ENCODE measurements around the gene NHERF1. TPM values are rescaled to one million over a fixed set of nuclear protein-coding genes. Genes with fewer than 3 reads are reported as not detected.
A peak's percentile ranks its signal among the peaks of the same experiment; 100 is the strongest.

NHERF1 gene
- total and polyA plus RNA-seq, 2 of the 13 experiments (the other 11 are each of a cell fraction or from before 2014, with no cell fraction given) = 169 to 269 TPM

DNA sequence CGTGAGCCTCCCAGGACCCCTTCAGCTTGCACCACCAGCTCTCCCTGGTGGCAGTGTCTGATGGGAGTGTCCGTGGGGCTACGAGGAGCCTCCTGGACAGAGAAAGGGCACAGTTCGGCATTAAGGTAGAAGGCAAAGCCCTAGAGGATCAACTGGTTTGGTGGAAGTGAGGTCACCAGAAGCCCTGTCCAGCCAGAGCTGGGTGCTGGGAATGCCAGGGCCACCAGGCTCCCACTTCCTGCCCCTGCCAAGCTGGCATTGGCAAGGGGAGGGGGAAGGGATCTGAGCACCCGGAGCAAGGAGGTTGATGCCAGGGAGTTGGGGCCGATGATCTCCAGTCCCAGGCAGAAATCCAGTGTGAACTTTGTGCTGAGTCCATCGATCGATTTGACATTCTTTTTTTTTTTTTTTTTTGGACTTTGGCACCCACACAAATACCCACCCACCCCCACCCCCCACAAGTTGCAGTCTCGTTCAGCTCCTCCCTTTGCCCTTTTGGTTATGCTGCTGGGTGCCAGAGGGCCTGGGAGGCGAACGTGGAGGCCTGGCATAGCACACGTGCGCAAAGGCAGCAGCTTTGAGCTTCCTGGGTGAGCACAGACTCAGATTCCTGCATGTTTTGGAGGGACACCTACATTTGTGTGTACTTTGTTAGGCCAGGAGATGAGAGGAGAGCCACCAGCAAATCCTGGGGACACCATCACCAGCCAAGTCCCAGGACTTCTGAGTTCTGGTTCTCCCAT, 2.1 kb downstream of the NHERF1 start (continued):
- TF ChIP-seq ZNF746 (CRISPR knock-in tag; IDR thresholded peaks at IDR 0.05) (peak; percentile 57), RAD21 (CRISPR knock-in tag; IDR thresholded peaks at IDR 0.05) (peak; percentile 45), ZNF549 (CRISPR knock-in tag; IDR thresholded peaks at IDR 0.05) (no peak), HNF4G (IDR thresholded peaks at IDR 0.05; ENCODE audit: borderline replicate concordance, low read depth, low read length) (peak; percentile 100), HNF4G (CRISPR knock-in tag; IDR thresholded peaks at IDR 0.05; ENCODE audit: borderline replicate concordance, low read depth) (peak; percentile 99), AFF4 (CRISPR knock-in tag; IDR thresholded peaks at IDR 0.05) (no peak), MNT (IDR thresholded peaks at IDR 0.05) (peak; percentile 84), PHF21A (CRISPR knock-in tag; IDR thresholded peaks at IDR 0.05) (peak; percentile 80; the same call in 1 of the 2 replicates), MED13 (CRISPR knock-in tag; IDR thresholded peaks at IDR 0.05) (peak; percentile 91; the same call in 1 of the 2 replicates), ZNF225 (CRISPR knock-in tag; IDR thresholded peaks at IDR 0.05) (peak; percentile 83)
- TF ChIP-seq, protein P1, sequence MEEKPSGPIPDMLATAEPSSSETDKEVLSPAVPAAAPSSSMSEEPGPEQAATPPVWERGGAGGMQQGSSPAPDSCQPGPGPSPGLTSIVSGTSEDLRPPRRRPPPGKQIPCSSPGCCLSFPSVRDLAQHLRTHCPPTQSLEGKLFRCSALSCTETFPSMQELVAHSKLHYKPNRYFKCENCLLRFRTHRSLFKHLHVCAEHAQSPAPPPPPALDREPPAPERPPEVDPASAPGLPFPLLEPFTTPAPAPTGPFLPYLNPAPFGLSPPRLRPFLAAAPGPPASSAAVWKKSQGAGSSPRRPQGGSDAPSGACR (CRISPR knock-in tag; IDR thresholded peaks at IDR 0.05) = no peak
- TF ChIP-seq, protein P2, sequence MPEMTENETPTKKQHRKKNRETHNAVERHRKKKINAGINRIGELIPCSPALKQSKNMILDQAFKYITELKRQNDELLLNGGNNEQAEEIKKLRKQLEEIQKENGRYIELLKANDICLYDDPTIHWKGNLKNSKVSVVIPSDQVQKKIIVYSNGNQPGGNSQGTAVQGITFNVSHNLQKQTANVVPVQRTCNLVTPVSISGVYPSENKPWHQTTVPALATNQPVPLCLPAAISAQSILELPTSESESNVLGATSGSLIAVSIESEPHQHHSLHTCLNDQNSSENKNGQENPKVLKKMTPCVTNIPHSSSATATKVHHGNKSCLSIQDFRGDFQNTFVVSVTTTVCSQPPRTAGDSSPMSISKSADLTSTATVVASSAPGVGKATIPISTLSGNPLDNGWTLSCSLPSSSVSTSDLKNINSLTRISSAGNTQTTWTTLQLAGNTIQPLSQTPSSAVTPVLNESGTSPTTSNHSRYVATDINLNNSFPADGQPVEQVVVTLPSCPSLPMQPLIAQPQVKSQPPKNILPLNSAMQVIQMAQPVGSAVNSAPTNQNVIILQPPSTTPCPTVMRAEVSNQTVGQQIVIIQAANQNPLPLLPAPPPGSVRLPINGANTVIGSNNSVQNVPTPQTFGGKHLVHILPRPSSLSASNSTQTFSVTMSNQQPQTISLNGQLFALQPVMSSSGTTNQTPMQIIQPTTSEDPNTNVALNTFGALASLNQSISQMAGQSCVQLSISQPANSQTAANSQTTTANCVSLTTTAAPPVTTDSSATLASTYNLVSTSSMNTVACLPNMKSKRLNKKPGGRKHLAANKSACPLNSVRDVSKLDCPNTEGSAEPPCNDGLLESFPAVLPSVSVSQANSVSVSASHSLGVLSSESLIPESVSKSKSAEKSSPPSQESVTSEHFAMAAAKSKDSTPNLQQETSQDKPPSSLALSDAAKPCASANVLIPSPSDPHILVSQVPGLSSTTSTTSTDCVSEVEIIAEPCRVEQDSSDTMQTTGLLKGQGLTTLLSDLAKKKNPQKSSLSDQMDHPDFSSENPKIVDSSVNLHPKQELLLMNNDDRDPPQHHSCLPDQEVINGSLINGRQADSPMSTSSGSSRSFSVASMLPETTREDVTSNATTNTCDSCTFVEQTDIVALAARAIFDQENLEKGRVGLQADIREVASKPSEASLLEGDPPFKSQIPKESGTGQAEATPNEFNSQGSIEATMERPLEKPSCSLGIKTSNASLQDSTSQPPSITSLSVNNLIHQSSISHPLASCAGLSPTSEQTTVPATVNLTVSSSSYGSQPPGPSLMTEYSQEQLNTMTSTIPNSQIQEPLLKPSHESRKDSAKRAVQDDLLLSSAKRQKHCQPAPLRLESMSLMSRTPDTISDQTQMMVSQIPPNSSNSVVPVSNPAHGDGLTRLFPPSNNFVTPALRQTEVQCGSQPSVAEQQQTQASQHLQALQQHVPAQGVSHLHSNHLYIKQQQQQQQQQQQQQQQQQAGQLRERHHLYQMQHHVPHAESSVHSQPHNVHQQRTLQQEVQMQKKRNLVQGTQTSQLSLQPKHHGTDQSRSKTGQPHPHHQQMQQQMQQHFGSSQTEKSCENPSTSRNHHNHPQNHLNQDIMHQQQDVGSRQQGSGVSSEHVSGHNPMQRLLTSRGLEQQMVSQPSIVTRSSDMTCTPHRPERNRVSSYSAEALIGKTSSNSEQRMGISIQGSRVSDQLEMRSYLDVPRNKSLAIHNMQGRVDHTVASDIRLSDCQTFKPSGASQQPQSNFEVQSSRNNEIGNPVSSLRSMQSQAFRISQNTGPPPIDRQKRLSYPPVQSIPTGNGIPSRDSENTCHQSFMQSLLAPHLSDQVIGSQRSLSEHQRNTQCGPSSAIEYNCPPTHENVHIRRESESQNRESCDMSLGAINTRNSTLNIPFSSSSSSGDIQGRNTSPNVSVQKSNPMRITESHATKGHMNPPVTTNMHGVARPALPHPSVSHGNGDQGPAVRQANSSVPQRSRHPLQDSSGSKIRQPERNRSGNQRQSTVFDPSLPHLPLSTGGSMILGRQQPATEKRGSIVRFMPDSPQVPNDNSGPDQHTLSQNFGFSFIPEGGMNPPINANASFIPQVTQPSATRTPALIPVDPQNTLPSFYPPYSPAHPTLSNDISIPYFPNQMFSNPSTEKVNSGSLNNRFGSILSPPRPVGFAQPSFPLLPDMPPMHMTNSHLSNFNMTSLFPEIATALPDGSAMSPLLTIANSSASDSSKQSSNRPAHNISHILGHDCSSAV (CRISPR knock-in tag; IDR thresholded peaks at IDR 0.05; ENCODE audit: borderline replicate concordance) = no peak; the same call in 1 of the 2 replicates
- TF ChIP-seq, protein P3, sequence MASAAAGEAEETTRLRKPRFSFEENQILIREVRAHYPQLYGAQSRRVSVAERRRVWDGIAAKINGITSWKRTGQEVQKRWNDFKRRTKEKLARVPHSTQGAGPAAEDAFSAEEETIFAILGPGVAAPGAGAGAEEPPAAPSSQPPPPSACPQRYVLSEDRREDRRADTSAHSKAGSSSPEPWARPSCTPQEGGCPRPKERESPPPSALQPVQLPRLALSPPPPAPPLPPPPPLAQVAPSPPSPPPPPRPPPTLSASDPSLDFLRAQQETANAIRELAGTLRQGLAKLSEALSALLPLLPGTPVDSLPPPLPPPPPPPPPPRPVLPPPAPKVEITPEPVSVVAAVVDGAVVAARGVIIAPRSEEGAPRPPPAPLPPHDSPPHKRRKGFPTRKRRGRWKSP (CRISPR knock-in tag; IDR thresholded peaks at IDR 0.05) = peak; percentile 57; the same call in 1 of the 2 replicates
